ENCODE measurements around the gene CLEC4C. TPM values are rescaled to one million over a fixed set of nuclear protein-coding genes. Genes with fewer than 3 reads are reported as not detected.

Gene CLEC4C
- total and polyA plus RNA-seq, 2 of the 13 experiments (the other 11 are each of a cell fraction or from before 2014, with no cell fraction given): not detected

- no peak for TF ChIP-seq ZNF709 (CRISPR knock-in tag; IDR thresholded peaks at IDR 0.05)
- TF ChIP-seq ZNF557 (CRISPR knock-in tag; IDR thresholded peaks at IDR 0.05): no peak
- no peak for TF ChIP-seq TRIM24 (CRISPR knock-in tag; IDR thresholded peaks at IDR 0.05)
- no peak for TF ChIP-seq ZBTB3 (CRISPR knock-in tag; IDR thresholded peaks at IDR 0.05; ENCODE audit: borderline replicate concordance, low read depth)
- TF ChIP-seq ZNF431 (CRISPR knock-in tag; IDR thresholded peaks at IDR 0.05; ENCODE audit: borderline replicate concordance, low read depth): no peak
- TF ChIP-seq ZNF512 (CRISPR knock-in tag; IDR thresholded peaks at IDR 0.05): no peak
These were observed 52.5 kb downstream of the CLEC4C start (continued) for GRCh38 chr12:7694556-7695236.

GRCh38 chr12:7693793-7694192, 53.4 kb downstream of the CLEC4C start:
- H3K36me3 ChIP-seq (replicated peaks in 1 of 2; ENCODE audit: control insufficient read depth in 1 of 2, insufficient read depth in 2 of 2, low read length in 2 of 2): no peaks in the 10 kb centered on the region
- no peak overlapping the region for H3K9ac ChIP-seq (ENCODE audit: insufficient read depth, low read depth, low read length)
- ATAC-seq (no peak), FAIRE-seq (no peak), DNase-seq (ENCODE audit: low spot score) (no peak)
- H3K9me3 ChIP-seq (ENCODE audit: low read length): no peaks in the 10 kb centered on the region
- WGBS (ENCODE audit: low lambda C conversion rate): 73% methylated on average over 6 of the region's 6 CpGs
- in situ Hi-C loops (cut with HindIII; ENCODE audit: extremely low pct_ligation_motif_present, low pct_unique_long_range_greater_than_20kb): no loop called here
- H3K4me1 ChIP-seq (ENCODE audit: insufficient read depth, low read length): no peaks in the 10 kb centered on the region
- H3K4me3 ChIP-seq (replicated peaks in 1 of 3; ENCODE audit: insufficient read depth in 1 of 3, low read depth in 2 of 3, low read length in 3 of 3): no peak overlapping the region
- no peak overlapping the region for H3K4me2 ChIP-seq (ENCODE audit: low read depth, low read length)
- H3K27ac ChIP-seq (ENCODE audit: extremely low read length, insufficient read depth, low read length): no peak overlapping the region
- BruUV-seq (replicated peaks): no TSS peak
- H2AFZ ChIP-seq (ENCODE audit: low read length): no peak overlapping the region
- H3K79me2 ChIP-seq (ENCODE audit: insufficient read depth, low read length): no peaks in the 10 kb centered on the region
- ChIA-PET CTCF (ENCODE audit: low intra/inter-chr PET ratio, low total read pairs) (no interaction called here), POLR2A (no interaction called here)
- intact Hi-C loops (cut with micrococcal nuclease; ENCODE audit: unreplicated experiment): no loop called here
- H4K20me1 ChIP-seq (ENCODE audit: insufficient read depth, low read length): no peaks in the 10 kb centered on the region
- 0 out of 5 replicates have a peak, but pooled peaks cover 0 to 4% of the 10 kb centered on the region in 2 experiments for H3K27me3 ChIP-seq (ENCODE audit: control insufficient read depth in 1 of 2, insufficient read depth in 2 of 2, low read length in 2 of 2)
- TF ChIP-seq ZXDC (CRISPR knock-in tag; IDR thresholded peaks at IDR 0.05): no peak
- TF ChIP-seq ATF6 (CRISPR knock-in tag; conservative IDR thresholded peaks at IDR 0.05): no peak
- TF ChIP-seq ZNF414 (CRISPR knock-in tag; IDR thresholded peaks at IDR 0.05): no peak
- TF ChIP-seq TBP (CRISPR knock-in tag; IDR thresholded peaks at IDR 0.05): no peak
- no peak for TF ChIP-seq ZNF770 (CRISPR knock-in tag; IDR thresholded peaks at IDR 0.05)

Data from HepG2 (cell line).